Left ventricle myocardium superior (tissue), 1 donor: Measurements from ENCODE around the gene MPPED2. TPM values are rescaled to one million over a fixed set of nuclear protein-coding genes. Genes with fewer than 3 reads are reported as not detected.
A peak's percentile ranks its signal among the peaks of the same experiment; 100 is the strongest.

Experiments used
- ATAC-seq: fragments of 200-7000 bp; cut with Tn5 transposase; one replicate; pipeline ENCODE4 v1.9.1; 2020; ENCODE audit warnings: mild to moderate bottlenecking, moderate library complexity
- DNase-seq: peaks from one replicate; pipeline ENCODE4 v3.0.0-alpha.2; 2020
- intact Hi-C: fragments of 100-400 bp; cut with micrococcal nuclease; formaldehyde crosslinking; loops from one replicate; pipeline ENCODE4 v1.11.0; 2022
- total RNA-seq: library from RNA; stranded (reverse); fragmentation: NEBNext Ultra II Directional; extraction: Animal tissue kit (Norgen Biotek cat#: 25700); gene quantifications from one replicate; pipeline ENCODE4 v1.2.1, GENCODE V29; 2021
- donor health status: DM: no; HTN: yes; CAD: no; lungs with severe emphysema.

MPPED2 gene
- total RNA-seq, 1 donor from 2014 or later = 12.3 TPM

- intact Hi-C loops = no loop called here
- ATAC-seq = no peak
Observed at GRCh38 chr11:30465623-30466022, 120.5 kb downstream of the MPPED2 start.

GRCh38 chr11:30465192-30465591 lies 121.0 kb downstream of the MPPED2 start:
- ATAC-seq (no peak), DNase-seq (no peak)
- intact Hi-C loops = no loop called here

More at GRCh38 chr11:30465623-30466022, 120.5 kb downstream of the MPPED2 start:
- DNase-seq = no peak

- intact Hi-C loops = no loop called here
- no peak for DNase-seq
- no peak for ATAC-seq
Observed at GRCh38 chr11:30463266-30463665, 122.9 kb downstream of the MPPED2 start.

GRCh38 chr11:30462421-30462820 lies 123.7 kb downstream of the MPPED2 start:
- DNase-seq (no peak), ATAC-seq (no peak)
- intact Hi-C loops = no loop called here

GRCh38 chr11:30459821-30460220 lies 126.3 kb downstream of the MPPED2 start:
- DNase-seq (no peak), ATAC-seq (peak; percentile 68)
- intact Hi-C loops = no loop called here

- intact Hi-C loops = no loop called here
- DNase-seq (no peak), ATAC-seq (no peak)
Observed at GRCh38 chr11:30459306-30459705, 126.8 kb downstream of the MPPED2 start.

- intact Hi-C loops = no loop called here
- DNase-seq (no peak), ATAC-seq (no peak)
Observed at GRCh38 chr11:30458541-30458940, 127.6 kb downstream of the MPPED2 start.

GRCh38 chr11:30457087-30457486 lies 129.1 kb downstream of the MPPED2 start:
- intact Hi-C loops = no loop called here
- ATAC-seq (peak; percentile 67), DNase-seq (no peak)

- DNase-seq (no peak), ATAC-seq (no peak)
- intact Hi-C loops = no loop called here
Observed at GRCh38 chr11:30455025-30455424, 131.1 kb downstream of the MPPED2 start.

- intact Hi-C loops = no loop called here
- no peak for ATAC-seq
- no peak for DNase-seq
Observed at GRCh38 chr11:30454541-30454940, 131.6 kb downstream of the MPPED2 start.

GRCh38 chr11:30454111-30454510 lies 132.0 kb downstream of the MPPED2 start:
- no peak for DNase-seq
- no peak for ATAC-seq
- intact Hi-C loops = no loop called here

- no peak for DNase-seq
- ATAC-seq = no peak
- intact Hi-C loops = no loop called here
Observed at GRCh38 chr11:30453705-30454104, 132.4 kb downstream of the MPPED2 start.

- DNase-seq (no peak), ATAC-seq (peak; percentile 37)
- intact Hi-C loops = no loop called here
Observed at GRCh38 chr11:30452842-30453241, 133.3 kb downstream of the MPPED2 start.

GRCh38 chr11:30452114-30452513 lies 134.0 kb downstream of the MPPED2 start:
- intact Hi-C loops = no loop called here
- DNase-seq (no peak), ATAC-seq (no peak)

GRCh38 chr11:30451626-30452025 lies 134.5 kb downstream of the MPPED2 start:
- intact Hi-C loops = no loop called here
- DNase-seq = no peak
- ATAC-seq = no peak

GRCh38 chr11:30451167-30451566 lies 135.0 kb downstream of the MPPED2 start:
- ATAC-seq (no peak), DNase-seq (no peak)
- intact Hi-C loops = no loop called here

- intact Hi-C loops = no loop called here
- DNase-seq (no peak), ATAC-seq (no peak)
Observed at GRCh38 chr11:30447058-30447640, 139.0 kb downstream of the MPPED2 start.

- intact Hi-C loops = no loop called here
- ATAC-seq (no peak), DNase-seq (no peak)
Observed at GRCh38 chr11:30446520-30446919, 139.6 kb downstream of the MPPED2 start.

- DNase-seq (no peak), ATAC-seq (no peak)
- intact Hi-C loops = no loop called here
Observed at GRCh38 chr11:30445056-30445455, 141.1 kb downstream of the MPPED2 start.

- peak; percentile 92 for ATAC-seq
- intact Hi-C loops = no loop called here
- no peak for DNase-seq
Observed at GRCh38 chr11:30440510-30440909, 145.6 kb downstream of the MPPED2 start.

- DNase-seq (no peak), ATAC-seq (no peak)
- intact Hi-C loops = no loop called here
Observed at GRCh38 chr11:30436801-30437200, 149.4 kb downstream of the MPPED2 start.

GRCh38 chr11:30435488-30435887 lies 150.7 kb downstream of the MPPED2 start:
- peak; percentile 29 for ATAC-seq
- intact Hi-C loops = no loop called here
- no peak for DNase-seq
